ENCODE results near the gene ANKDD1A. TPM values are rescaled to one million over a fixed set of nuclear protein-coding genes. Genes with fewer than 3 reads are reported as not detected.

ANKDD1A gene
- total RNA-seq: 8.6 and 16.1 TPM in 2 replicates

DNA sequence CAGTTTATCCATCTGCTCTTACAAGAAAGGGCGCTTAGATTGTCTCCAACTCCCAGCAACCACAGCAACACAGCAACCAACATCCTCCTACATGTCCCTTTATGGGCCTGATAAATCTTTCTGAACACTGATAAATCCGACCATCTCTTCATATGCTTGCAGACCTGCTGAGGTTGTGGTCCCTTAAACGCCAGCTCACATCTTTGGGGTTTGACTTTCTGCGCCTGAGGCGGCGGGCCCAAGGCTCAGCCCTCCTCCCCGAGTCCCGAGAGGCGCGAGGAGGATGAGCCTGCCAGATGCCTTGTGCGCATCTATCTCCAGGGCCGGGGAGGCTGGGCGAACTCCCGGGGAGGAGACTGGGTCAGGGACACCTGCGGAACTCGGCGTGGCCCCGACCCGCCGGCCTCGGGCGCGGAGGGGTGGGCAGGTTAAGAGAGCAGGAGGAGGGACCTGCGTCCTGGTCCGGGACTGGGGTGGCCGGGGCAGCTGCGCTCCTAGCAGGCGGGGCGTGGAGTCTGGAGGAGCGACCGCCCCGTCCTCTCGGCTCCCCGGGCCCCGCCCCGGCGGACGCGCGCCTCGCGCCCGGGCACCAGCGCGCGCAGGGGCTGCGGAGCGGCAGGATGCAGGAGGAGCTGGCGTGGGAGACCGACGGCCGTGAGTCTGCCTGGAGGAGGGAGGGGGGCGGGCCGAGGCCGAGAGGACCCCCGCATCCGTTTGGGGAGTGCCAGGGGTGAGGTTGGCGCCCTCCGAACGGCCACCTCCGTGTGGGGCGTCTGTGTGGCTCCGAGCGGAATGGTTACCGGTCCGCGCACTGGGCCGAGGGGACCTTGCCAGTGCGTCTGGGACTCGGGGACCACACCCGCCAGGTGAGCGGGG, at the start of gene ANKDD1A:
ANKDD1A (plus strand) TSS at position 592 of the 876 bp plus-strand sequence; CDS start at position 621, 29 bp downstream.

DNA sequence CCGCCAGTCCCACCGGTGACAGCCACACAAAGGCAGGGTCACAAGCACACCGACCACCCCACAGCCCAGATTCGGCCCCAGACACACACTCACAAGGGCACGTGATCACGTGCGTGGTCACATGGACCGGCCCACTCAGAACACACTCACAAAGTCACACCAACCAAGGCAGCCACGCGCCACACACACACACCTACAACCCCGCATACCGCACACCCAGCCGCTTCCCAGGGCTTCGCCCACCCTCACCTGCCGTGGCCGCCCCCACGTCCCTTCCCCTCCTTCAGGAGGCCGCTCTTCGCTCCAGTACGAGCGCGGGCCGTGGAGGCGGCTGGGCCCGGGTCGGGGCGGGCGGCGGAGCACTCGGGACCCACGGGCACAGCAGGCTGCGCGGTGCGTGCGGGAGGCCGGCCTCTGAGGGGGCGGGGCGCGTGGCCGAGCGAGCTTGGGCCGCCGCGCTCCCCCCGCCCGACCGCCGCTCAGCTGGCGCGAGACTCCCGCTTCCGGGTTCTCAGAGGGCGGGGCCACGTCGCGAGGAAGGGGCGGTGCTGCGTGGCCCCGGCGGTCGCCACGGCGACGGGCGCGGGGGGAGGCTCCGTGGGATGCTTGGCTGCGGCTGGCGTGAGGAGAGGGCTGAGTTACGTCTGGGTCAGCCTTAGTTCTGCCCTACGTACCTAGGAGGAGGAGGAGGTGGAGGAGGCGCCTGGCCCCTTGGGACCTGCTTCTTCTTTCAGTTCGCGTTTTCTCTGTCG, 77.9 kb downstream of the ANKDD1A start, which contains the start of gene SPG21:
SPG21 (minus strand) TSS at position 499 of the 752 bp plus-strand sequence. CDS start 6,345 bp downstream, outside the sequence.

Other genes starting within 250 kb of the ANKDD1A start
- not detected in 2 replicates for gene RBPMS2, start 136.3 kb upstream of the ANKDD1A start, total RNA-seq
- 1.6 and 3.9 TPM in 2 replicates for gene PIF1, start 86.3 kb upstream of the ANKDD1A start, total RNA-seq
- 22.3 and 26.7 TPM in 2 replicates for gene PLEKHO2, start 70.0 kb upstream of the ANKDD1A start, total RNA-seq
- 75.4 and 87.3 TPM in 2 replicates for gene SPG21, start 78.0 kb downstream of the ANKDD1A start, total RNA-seq
- gene MTFMT, start 117.7 kb downstream of the ANKDD1A start, total RNA-seq: 8.2 and 16.8 TPM in 2 replicates
- not detected in 2 replicates for gene SLC51B, start 133.5 kb downstream of the ANKDD1A start, total RNA-seq
- gene RASL12, start 156.1 kb downstream of the ANKDD1A start, total RNA-seq: not detected in 2 replicates
- gene KBTBD13, start 164.8 kb downstream of the ANKDD1A start, total RNA-seq: not detected in 2 replicates
- gene UBAP1L, start 203.3 kb downstream of the ANKDD1A start, total RNA-seq: 2.1 and 4.3 TPM in 2 replicates
- gene PDCD7, start 221.9 kb downstream of the ANKDD1A start, total RNA-seq: 18.3 and 18.5 TPM in 2 replicates

Data from placental epithelial cell (primary cell).